Panc1 (cell line): Measurements from ENCODE around the gene CFAP74.

Experiments used
- CTCF ChIP-seq: fragments of 450-650 bp; IDR thresholded peaks from 2 replicates; pipeline ENCODE4 v1.5.1; 2017; ENCODE audit warnings: mild to moderate bottlenecking
- POLR2AphosphoS5 ChIP-seq: IDR thresholded peaks from 2 replicates; pipeline ENCODE4 v1.6.1; 2012; ENCODE audit warnings: mild to moderate bottlenecking, low read depth, low read length, moderate library complexity
- REST ChIP-seq, 2 experiments: IDR thresholded peaks; 2 replicates each; pipeline ENCODE4 v1.6.1; 2011 to 2012; ENCODE audit warnings: low read depth in 2 of 2, control low read depth in 1 of 2, low read length in 1 of 2, mild to moderate bottlenecking in 1 of 2, moderate library complexity in 1 of 2; ENCODE audit not compliant: insufficient read depth in 1 of 2

GRCh38 chr1:2049225-2049717 is 45.7 kb upstream of the CFAP74 start:
- TF ChIP-seq CTCF (peak; percentile 76), POLR2AphosphoS5 (no peak), REST (IDR thresholded peaks at IDR 0.05; ENCODE audit: insufficient read depth in 1 of 2, low read depth in 2 of 2, low read length in 1 of 2) (no peak)
